Measurements from ENCODE around the gene CRELD2.

GRCh38 chr22:49901457-49901856, 17.0 kb upstream of the CRELD2 start:
- TF ChIP-seq, protein P1, sequence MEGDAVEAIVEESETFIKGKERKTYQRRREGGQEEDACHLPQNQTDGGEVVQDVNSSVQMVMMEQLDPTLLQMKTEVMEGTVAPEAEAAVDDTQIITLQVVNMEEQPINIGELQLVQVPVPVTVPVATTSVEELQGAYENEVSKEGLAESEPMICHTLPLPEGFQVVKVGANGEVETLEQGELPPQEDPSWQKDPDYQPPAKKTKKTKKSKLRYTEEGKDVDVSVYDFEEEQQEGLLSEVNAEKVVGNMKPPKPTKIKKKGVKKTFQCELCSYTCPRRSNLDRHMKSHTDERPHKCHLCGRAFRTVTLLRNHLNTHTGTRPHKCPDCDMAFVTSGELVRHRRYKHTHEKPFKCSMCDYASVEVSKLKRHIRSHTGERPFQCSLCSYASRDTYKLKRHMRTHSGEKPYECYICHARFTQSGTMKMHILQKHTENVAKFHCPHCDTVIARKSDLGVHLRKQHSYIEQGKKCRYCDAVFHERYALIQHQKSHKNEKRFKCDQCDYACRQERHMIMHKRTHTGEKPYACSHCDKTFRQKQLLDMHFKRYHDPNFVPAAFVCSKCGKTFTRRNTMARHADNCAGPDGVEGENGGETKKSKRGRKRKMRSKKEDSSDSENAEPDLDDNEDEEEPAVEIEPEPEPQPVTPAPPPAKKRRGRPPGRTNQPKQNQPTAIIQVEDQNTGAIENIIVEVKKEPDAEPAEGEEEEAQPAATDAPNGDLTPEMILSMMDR (IDR thresholded peaks at IDR 0.05), result no peak
- TF ChIP-seq POLR2A (IDR thresholded peaks at IDR 0.05), result no peak
